Naive thymus-derived CD8-positive, alpha-beta T cell (primary cell): ENCODE measurements around the gene PPFIA4. TPM values are rescaled to one million over a fixed set of nuclear protein-coding genes. Genes with fewer than 3 reads are reported as not detected.
A peak's percentile ranks its signal among the peaks of the same experiment; 100 is the strongest.

Experiments
- ATAC-seq, 2 donors: fragments of 150-1000 bp; cut with Tn5 transposase in 1 of 2; sonication (Bioruptor Pico), chemical (Tn5 transposase) in 1 of 2; 1 replicate in 1 of 2; 2 replicates in 1 of 2; pipeline ENCODE4 v1.10.0; 2021; ENCODE audit warnings: mild to moderate bottlenecking in 2 of 2, moderate library complexity in 2 of 2
- POLR2A ChIA-PET: fragments of 350-600 bp; sonication (Branson Sonifier 250); formaldehyde crosslinking; loops from one replicate; lab custom pipeline; 2021; ENCODE audit warnings: antibody characterized with exemption; lab: Charles Lee
- DNase-seq, 10 donors: peaks; one replicate each; pipeline versions ENCODE4 v3.0.0 to v3.0.0-alpha.2; 2020 to 2022
- H3K27ac Mint-ChIP-seq, 10 donors: one replicate each; pipeline ENCODE4 v1.8.0; 2020 to 2022; ENCODE audit warnings: mild to moderate bottlenecking in 10 of 10, mixed read lengths in 10 of 10, moderate library complexity in 4 of 10, inconsistent platforms in 1 of 10
- H3K27me3 Mint-ChIP-seq, 5 donors: one replicate each; pipeline ENCODE4 v1.8.0; 2021 to 2022; ENCODE audit warnings: mixed read lengths in 5 of 5
- H3K36me3 Mint-ChIP-seq, 3 donors: one replicate each; pipeline ENCODE4 v1.8.0; 2020 to 2022; ENCODE audit warnings: mixed read lengths in 3 of 3, mild to moderate bottlenecking in 2 of 3, inconsistent platforms in 1 of 3
- H3K4me1 Mint-ChIP-seq, 4 donors: one replicate each; pipeline ENCODE4 v1.8.0; 2021 to 2022; ENCODE audit warnings: mixed read lengths in 4 of 4
- H3K4me3 Mint-ChIP-seq, 10 donors: one replicate each; pipeline ENCODE4 v1.8.0; 2020 to 2022; ENCODE audit warnings: mild to moderate bottlenecking in 10 of 10, mixed read lengths in 10 of 10, moderate library complexity in 6 of 10, inconsistent platforms in 1 of 10
- H3K9me3 Mint-ChIP-seq, 9 donors: one replicate each; pipeline ENCODE4 v1.8.0; 2020 to 2022; ENCODE audit warnings: mixed read lengths in 9 of 9, mild to moderate bottlenecking in 3 of 9, inconsistent platforms in 1 of 9, moderate library complexity in 1 of 9
- polyA plus RNA-seq, 3 donors: library from polyadenylated mRNA; unstranded; fragments of 300-500 nt; fragmentation: Illumina TruSeq; gene quantifications; one replicate each; pipeline ENCODE4 v1.2.3, GENCODE V29; 2021
- total RNA-seq, 8 experiments: library from RNA in 2 of 8; stranded (reverse) in 2 of 8; gene quantifications; one replicate each; pipeline ENCODE4 v1.2.3 and lab custom pipeline; 2021 to 2026

Gene PPFIA4
- total and polyA plus RNA-seq, 5 experiments from 2014 or later = 0.18 to 1.6 (median 1.4) TPM; not detected in 2

- Mint-ChIP-seq H3K4me1 (peaks cover 0 to 2% (median 0%) of the 10 kb centered on the region in 4 donors), H3K27me3 (peaks cover 0 to 20% (median 2%) of the 10 kb centered on the region in 5 donors), H3K4me3 (no peak overlapping the region), H3K9me3 (no peaks in the 10 kb centered on the region), H3K36me3 (no peaks in the 10 kb centered on the region), H3K27ac (peak overlapping the region in 1 of 10 donors; percentile 65)
- ATAC-seq (no peak), DNase-seq (peak in 1 of 10 donors; percentile 35)
- POLR2A ChIA-PET = interaction anchor here (0.6 kb wide), 1 partner anchor 38 kb away, joined by 3 read pairs; the partner anchor contains the start of gene TMEM183A
These were observed 19.0 kb downstream of the PPFIA4 start for GRCh38 chr1:203045336-203045735.

DNA sequence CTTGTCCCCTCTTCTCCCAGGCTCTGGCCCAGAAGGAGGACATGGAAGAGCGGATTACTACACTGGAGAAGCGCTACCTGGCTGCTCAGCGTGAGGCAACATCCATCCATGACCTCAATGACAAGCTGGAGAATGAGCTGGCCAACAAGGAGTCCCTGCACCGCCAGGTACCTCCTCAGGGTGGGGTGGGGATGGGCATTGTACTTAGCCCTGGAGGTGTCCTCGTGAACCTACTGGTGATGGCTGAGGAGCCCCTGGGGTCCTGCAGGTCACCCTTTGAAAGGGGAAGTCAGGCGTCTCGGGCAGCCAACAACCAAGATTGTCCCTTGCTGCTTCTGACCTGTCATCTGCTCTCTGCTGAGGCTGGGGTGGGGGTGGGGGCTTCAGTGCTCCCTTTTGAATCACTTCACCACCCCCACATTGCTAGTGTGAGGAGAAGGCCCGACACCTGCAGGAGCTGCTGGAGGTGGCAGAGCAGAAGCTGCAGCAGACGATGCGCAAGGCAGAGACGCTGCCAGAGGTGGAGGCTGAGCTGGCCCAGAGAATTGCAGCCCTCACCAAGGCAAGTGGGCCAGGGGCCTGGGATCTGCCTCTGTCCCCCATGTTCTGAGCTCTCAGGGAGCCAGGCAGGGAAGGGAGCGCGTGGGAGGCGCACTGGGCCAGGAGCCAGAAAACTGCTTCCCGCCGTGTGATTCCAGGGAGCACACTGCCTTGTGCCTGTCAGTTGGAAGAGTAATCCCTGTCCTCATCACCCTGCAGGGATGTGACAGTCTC is 19.7 kb downstream of the PPFIA4 start:
- DNase-seq (peak in 1 of 10 donors; percentile 45), ATAC-seq (no peak)
- H3K9me3 Mint-ChIP-seq = no peaks in the 10 kb centered on the region
- peaks cover 0 to 2% (median 0%) of the 10 kb centered on the region in 4 donors for H3K4me1 Mint-ChIP-seq
- POLR2A ChIA-PET = interaction anchor here (0.6 kb wide), 1 partner anchor 39 kb away, joined by 3 read pairs; the partner anchor contains the start of gene TMEM183A
- H3K27ac Mint-ChIP-seq = peak overlapping the region in 1 of 10 donors; percentile 65
- no peaks in the 10 kb centered on the region for H3K36me3 Mint-ChIP-seq
- no peak overlapping the region for H3K4me3 Mint-ChIP-seq
- H3K27me3 Mint-ChIP-seq = peaks cover 0 to 20% (median 5%) of the 10 kb centered on the region in 5 donors

- no peak overlapping the region for H3K4me3 Mint-ChIP-seq
- H3K4me1 Mint-ChIP-seq = peaks cover 0 to 2% (median 0%) of the 10 kb centered on the region in 4 donors
- peak overlapping the region in 1 of 10 donors; percentile 56 for H3K27ac Mint-ChIP-seq
- DNase-seq = no peak
- no peaks in the 10 kb centered on the region for H3K36me3 Mint-ChIP-seq
- POLR2A ChIA-PET = no interaction called here
- H3K27me3 Mint-ChIP-seq = peaks cover 0 to 20% (median 10%) of the 10 kb centered on the region in 5 donors
- H3K9me3 Mint-ChIP-seq = no peaks in the 10 kb centered on the region
- ATAC-seq = no peak
These were observed 20.8 kb downstream of the PPFIA4 start for GRCh38 chr1:203046984-203047630.

DNA sequence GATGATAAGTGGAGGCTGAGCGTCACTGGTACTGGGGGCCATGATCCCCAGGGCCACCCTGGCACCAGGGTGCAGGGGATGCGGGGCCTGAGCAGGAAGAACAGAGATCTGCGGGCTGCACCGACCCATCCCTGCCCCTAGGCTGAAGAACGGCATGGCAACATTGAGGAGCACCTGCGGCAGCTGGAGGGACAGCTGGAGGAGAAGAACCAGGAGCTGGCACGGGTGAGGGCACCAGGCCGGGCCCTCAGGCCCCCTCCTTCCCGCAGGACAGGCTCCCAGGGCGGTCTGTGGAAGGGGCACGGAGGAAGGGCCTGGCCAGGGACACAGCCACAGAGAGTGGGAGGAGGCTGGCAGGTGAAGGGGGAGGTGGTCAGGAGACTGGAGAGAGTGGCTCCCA is 21.8 kb downstream of the PPFIA4 start:
- Mint-ChIP-seq H3K9me3 (no peaks in the 10 kb centered on the region), H3K4me1 (peaks cover 0 to 2% (median 0%) of the 10 kb centered on the region in 4 donors), H3K4me3 (no peak overlapping the region), H3K36me3 (no peaks in the 10 kb centered on the region), H3K27ac (no peak overlapping the region), H3K27me3 (peaks cover 2 to 20% (median 18%) of the 10 kb centered on the region in 5 donors)
- DNase-seq = no peak
- POLR2A ChIA-PET = no interaction called here
- no peak for ATAC-seq

DNA sequence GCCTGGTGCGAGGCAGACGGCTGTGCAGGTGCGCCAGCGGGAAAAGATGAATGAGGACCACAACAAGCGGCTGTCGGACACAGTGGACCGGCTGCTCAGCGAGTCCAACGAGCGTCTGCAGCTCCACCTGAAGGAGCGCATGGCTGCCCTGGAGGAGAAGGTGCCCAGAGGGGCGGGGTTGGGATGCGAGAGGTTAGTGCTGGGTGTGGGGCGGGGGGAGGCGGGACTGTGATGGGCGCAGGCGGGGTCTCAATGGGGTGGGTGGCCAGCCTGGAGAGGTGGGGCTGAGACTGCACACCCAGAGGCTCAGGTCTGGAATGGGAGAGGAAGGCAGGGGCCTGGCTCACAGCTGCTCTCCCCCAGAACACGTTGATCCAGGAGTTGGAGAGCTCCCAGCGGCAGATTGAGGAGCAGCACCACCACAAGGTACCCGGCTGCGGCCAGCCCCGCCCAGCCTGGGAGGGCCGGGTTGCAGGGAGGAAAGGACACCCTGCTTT is 22.3 kb downstream of the PPFIA4 start:
- DNase-seq (no peak), ATAC-seq (no peak)
- no peaks in the 10 kb centered on the region for H3K9me3 Mint-ChIP-seq
- POLR2A ChIA-PET = no interaction called here
- H3K4me1 Mint-ChIP-seq = peaks cover 0 to 2% (median 0%) of the 10 kb centered on the region in 4 donors
- no peak overlapping the region for H3K27ac Mint-ChIP-seq
- no peaks in the 10 kb centered on the region for H3K36me3 Mint-ChIP-seq
- H3K27me3 Mint-ChIP-seq = peaks cover 2 to 20% (median 16%) of the 10 kb centered on the region in 5 donors
- H3K4me3 Mint-ChIP-seq = no peak overlapping the region

DNA sequence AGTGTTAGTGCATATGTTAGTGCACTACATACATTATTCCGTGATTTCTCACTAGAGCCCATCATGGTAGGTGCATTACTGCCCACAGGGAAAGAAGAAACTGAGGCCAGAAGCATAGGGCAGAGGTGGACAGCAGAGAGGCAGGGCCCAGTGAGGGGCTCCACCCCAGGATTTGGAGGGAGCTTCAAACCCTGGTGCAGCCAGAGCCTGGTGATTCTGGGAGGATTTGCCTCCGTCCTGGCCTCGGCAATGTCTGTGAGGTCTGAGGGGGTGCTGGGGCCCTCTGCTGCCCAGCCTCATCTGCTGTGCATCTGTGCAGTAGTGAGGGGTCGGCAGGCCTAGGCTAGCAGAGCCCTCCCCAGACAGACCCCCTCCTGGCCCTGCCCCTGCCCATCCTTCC is 22.8 kb downstream of the PPFIA4 start:
- peaks cover 2 to 19% (median 16%) of the 10 kb centered on the region in 5 donors for H3K27me3 Mint-ChIP-seq
- peaks cover 0 to 2% (median 0%) of the 10 kb centered on the region in 4 donors for H3K4me1 Mint-ChIP-seq
- POLR2A ChIA-PET = no interaction called here
- H3K27ac Mint-ChIP-seq = no peak overlapping the region
- ATAC-seq (no peak), DNase-seq (no peak)
- H3K36me3 Mint-ChIP-seq = no peaks in the 10 kb centered on the region
- no peaks in the 10 kb centered on the region for H3K9me3 Mint-ChIP-seq
- H3K4me3 Mint-ChIP-seq = no peak overlapping the region

DNA sequence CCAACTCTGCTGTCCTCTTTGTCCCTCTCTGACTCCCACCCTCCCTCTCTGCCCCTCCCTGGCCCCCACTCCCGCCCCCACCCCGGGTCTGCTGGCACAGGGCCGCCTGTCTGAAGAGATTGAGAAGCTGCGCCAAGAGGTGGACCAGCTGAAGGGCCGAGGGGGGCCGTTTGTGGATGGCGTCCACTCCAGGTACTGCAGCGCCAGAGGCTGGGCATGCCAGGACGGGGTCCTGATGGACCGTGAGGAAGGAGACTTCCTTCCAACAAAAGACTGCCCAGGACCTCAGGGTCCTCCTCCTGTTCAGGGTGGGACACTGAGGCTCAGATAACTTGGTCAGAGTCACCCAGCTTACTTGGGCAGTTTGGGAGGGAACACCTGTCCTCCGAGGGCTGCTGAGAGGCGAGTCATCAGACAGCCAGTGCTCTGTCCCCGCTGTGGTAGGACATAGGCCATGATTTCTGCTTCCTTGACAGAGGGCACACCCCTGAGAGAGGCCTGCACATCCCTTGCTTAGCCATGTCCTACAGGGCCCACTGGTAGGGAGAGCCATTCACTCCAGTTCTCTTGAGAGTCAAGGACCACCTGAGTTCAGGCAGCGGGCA is 23.4 kb downstream of the PPFIA4 start:
- H3K36me3 Mint-ChIP-seq = no peaks in the 10 kb centered on the region
- no peak overlapping the region for H3K27ac Mint-ChIP-seq
- no peak for ATAC-seq
- no peak overlapping the region for H3K4me3 Mint-ChIP-seq
- DNase-seq = no peak
- peaks cover 0 to 2% (median 0%) of the 10 kb centered on the region in 4 donors for H3K4me1 Mint-ChIP-seq
- no peaks in the 10 kb centered on the region for H3K9me3 Mint-ChIP-seq
- H3K27me3 Mint-ChIP-seq = peaks cover 2 to 19% (median 16%) of the 10 kb centered on the region in 5 donors
- POLR2A ChIA-PET = no interaction called here

DNA sequence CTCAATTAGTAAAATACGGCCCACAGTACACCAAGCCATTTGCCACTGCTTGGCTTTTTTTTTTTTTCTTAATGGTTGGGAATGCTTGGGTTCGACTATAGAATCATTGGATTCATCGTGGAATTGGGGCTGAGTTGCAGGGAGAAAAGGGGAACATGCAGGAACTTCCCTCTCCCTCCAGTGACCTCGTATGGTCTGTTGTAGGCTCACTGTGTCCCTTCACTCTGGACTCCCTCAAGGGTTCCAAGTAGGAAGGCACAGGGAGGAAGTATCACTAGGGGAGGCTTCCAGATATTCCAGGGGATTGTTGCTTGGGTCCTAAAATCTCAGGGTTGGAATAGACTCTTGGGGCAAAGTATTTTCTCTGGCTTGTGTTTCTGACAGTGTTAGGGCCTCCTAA is 24.5 kb downstream of the PPFIA4 start:
- POLR2A ChIA-PET = no interaction called here
- no peak overlapping the region for H3K4me3 Mint-ChIP-seq
- peak overlapping the region in 1 of 10 donors; percentile 57 for H3K27ac Mint-ChIP-seq
- no peaks in the 10 kb centered on the region for H3K4me1 Mint-ChIP-seq
- DNase-seq (no peak), ATAC-seq (no peak)
- peaks cover 2 to 19% (median 13%) of the 10 kb centered on the region in 5 donors for H3K27me3 Mint-ChIP-seq
- H3K36me3 Mint-ChIP-seq = no peaks in the 10 kb centered on the region
- no peaks in the 10 kb centered on the region for H3K9me3 Mint-ChIP-seq

- no peak for DNase-seq
- Mint-ChIP-seq H3K36me3 (no peaks in the 10 kb centered on the region), H3K9me3 (no peaks in the 10 kb centered on the region), H3K4me3 (no peak overlapping the region), H3K4me1 (no peaks in the 10 kb centered on the region), H3K27ac (no peak overlapping the region), H3K27me3 (peaks cover 2 to 19% (median 16%) of the 10 kb centered on the region in 5 donors)
- POLR2A ChIA-PET = no interaction called here
- ATAC-seq = no peak
These were observed 25.6 kb downstream of the PPFIA4 start for GRCh38 chr1:203051841-203052324.

- Mint-ChIP-seq H3K4me3 (no peak overlapping the region), H3K9me3 (no peaks in the 10 kb centered on the region), H3K36me3 (no peaks in the 10 kb centered on the region), H3K4me1 (no peaks in the 10 kb centered on the region), H3K27ac (no peak overlapping the region), H3K27me3 (peaks cover 2 to 19% (median 16%) of the 10 kb centered on the region in 5 donors)
- POLR2A ChIA-PET = no interaction called here
- no peak for DNase-seq
- no peak for ATAC-seq
These were observed 26.3 kb downstream of the PPFIA4 start for GRCh38 chr1:203052601-203053000.

- Mint-ChIP-seq H3K4me3 (no peak overlapping the region), H3K9me3 (no peaks in the 10 kb centered on the region), H3K27ac (no peak overlapping the region), H3K4me1 (peaks cover 0 to 6% (median 0%) of the 10 kb centered on the region in 4 donors), H3K27me3 (peaks cover 0 to 21% (median 15%) of the 10 kb centered on the region in 5 donors), H3K36me3 (no peaks in the 10 kb centered on the region)
- POLR2A ChIA-PET = no interaction called here
- DNase-seq = no peak
- no peak for ATAC-seq
These were observed 27.9 kb downstream of the PPFIA4 start for GRCh38 chr1:203054184-203054583.

DNA sequence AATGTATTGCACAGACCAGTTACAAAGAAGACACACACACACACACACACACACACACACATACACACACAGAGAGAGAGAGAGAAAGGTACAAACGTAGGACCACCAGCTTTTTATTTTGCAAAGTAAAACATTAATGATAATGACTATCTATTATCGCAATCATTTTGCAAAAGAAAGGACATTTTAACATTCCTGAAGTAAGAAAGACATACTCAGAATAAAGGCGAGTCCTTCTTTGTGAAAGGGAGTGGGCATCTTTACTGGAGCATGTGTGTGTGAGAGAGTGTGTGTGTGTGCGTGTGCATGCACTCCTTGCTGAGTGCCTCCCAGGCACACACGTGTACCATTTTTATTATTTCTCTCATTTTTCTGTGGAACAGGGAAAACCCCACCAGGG is 28.4 kb downstream of the PPFIA4 start:
- POLR2A ChIA-PET = no interaction called here
- no peak for ATAC-seq
- DNase-seq = no peak
- peaks cover 0 to 6% (median 0%) of the 10 kb centered on the region in 4 donors for H3K4me1 Mint-ChIP-seq
- H3K9me3 Mint-ChIP-seq = no peaks in the 10 kb centered on the region
- peaks cover 0 to 22% (median 15%) of the 10 kb centered on the region in 5 donors for H3K27me3 Mint-ChIP-seq
- no peaks in the 10 kb centered on the region for H3K36me3 Mint-ChIP-seq
- H3K27ac Mint-ChIP-seq = no peak overlapping the region
- H3K4me3 Mint-ChIP-seq = no peak overlapping the region
